GM23338 (cell line): ENCODE results near the gene GRM8. TPM values are rescaled to one million over a fixed set of nuclear protein-coding genes. Genes with fewer than 3 reads are reported as not detected.

Experiments
- ATAC-seq: fragments of 200-7000 bp; cut with Tn5 transposase; 3 replicates; pipeline ENCODE4 v1.9.1; 2020
- DNase-seq: peaks from one replicate; pipeline ENCODE4 v3.0.0-alpha.2; 2015; ENCODE audit warnings: low spot score
- H2AFZ ChIP-seq: fragments of 200-600 bp; sonication (generic); 2 replicates; pipeline ENCODE4 v1.8.0; 2016; ENCODE audit warnings: antibody characterized with exemption, mild to moderate bottlenecking, moderate library complexity
- H3F3A ChIP-seq: fragments of 200-600 bp; sonication (generic); replicated peaks from 2 replicates; pipeline ENCODE4 v1.8.0; 2017; ENCODE audit warnings: antibody characterized with exemption, mixed run types, low read depth
- H3K27ac ChIP-seq: fragments of 200-600 bp; sonication (generic); 2 replicates; pipeline ENCODE4 v1.6.1; 2016; ENCODE audit warnings: low read depth
- H3K27me3 ChIP-seq: fragments of 200-600 bp; sonication (generic); 2 replicates; pipeline ENCODE4 v1.8.0; 2016; ENCODE audit warnings: mild to moderate bottlenecking, mixed run types, moderate library complexity; ENCODE audit not compliant: insufficient read depth
- H3K36me3 ChIP-seq: fragments of 200-600 bp; sonication (generic); 2 replicates; pipeline ENCODE4 v1.8.0; 2016; ENCODE audit warnings: mild to moderate bottlenecking; ENCODE audit not compliant: insufficient read depth
- H3K4me1 ChIP-seq: fragments of 200-600 bp; sonication (generic); 2 replicates; pipeline ENCODE4 v1.8.0; 2016; ENCODE audit warnings: mild to moderate bottlenecking, moderate library complexity; ENCODE audit not compliant: insufficient read depth
- H3K4me2 ChIP-seq: fragments of 200-600 bp; sonication (generic); 2 replicates; pipeline ENCODE4 v1.7.1; 2017; ENCODE audit warnings: mixed run types
- H3K4me3 ChIP-seq: fragments of 200-600 bp; sonication (generic); 2 replicates; pipeline ENCODE4 v1.6.1; 2016; ENCODE audit warnings: mixed run types
- H3K79me2 ChIP-seq: fragments of 200-600 bp; sonication (generic); replicated peaks from 2 replicates; pipeline ENCODE4 v1.8.0; 2017; ENCODE audit warnings: mild to moderate bottlenecking; ENCODE audit not compliant: insufficient read depth
- H3K9me2 ChIP-seq: fragments of 200-600 bp; sonication (generic); 2 replicates; pipeline ENCODE4 v1.8.0; 2017; ENCODE audit not compliant: insufficient read depth
- H4K20me1 ChIP-seq: fragments of 200-600 bp; sonication (generic); replicated peaks from 2 replicates; pipeline ENCODE4 v1.8.0; 2017; ENCODE audit warnings: mild to moderate bottlenecking; ENCODE audit not compliant: insufficient read depth
- H3K27ac Mint-ChIP-seq: 2 replicates; pipeline ENCODE4 v1.8.0; 2020; ENCODE audit warnings: inconsistent platforms, mild to moderate bottlenecking, moderate library complexity, mixed read lengths
- H3K27me3 Mint-ChIP-seq: 3 replicates; pipeline ENCODE4 v1.8.0; 2022; ENCODE audit warnings: low read depth, mild to moderate bottlenecking, moderate library complexity, mixed read lengths, inconsistent platforms; ENCODE audit not compliant: insufficient read depth, poor library complexity
- H3K36me3 Mint-ChIP-seq: 3 replicates; pipeline ENCODE4 v1.8.0; 2021; ENCODE audit warnings: low read depth, mild to moderate bottlenecking, inconsistent platforms, moderate library complexity, mixed read lengths
- H3K4me1 Mint-ChIP-seq: 3 replicates; pipeline ENCODE4 v1.8.0; 2020; ENCODE audit warnings: mild to moderate bottlenecking, inconsistent platforms, mixed read lengths
- H3K4me3 Mint-ChIP-seq: 3 replicates; pipeline ENCODE4 v1.8.0; 2021; ENCODE audit warnings: moderate library complexity, mild to moderate bottlenecking, inconsistent platforms, mixed read lengths
- H3K9me3 Mint-ChIP-seq: 3 replicates; pipeline ENCODE4 v1.8.0; 2020; ENCODE audit warnings: moderate library complexity, mild to moderate bottlenecking, inconsistent platforms, mixed read lengths
- CREB1 ChIP-seq: fragments of 250-450 bp; sonication (Bioruptor Pico); IDR thresholded peaks from 2 replicates; pipeline ENCODE4 v1.5.0; 2020; ENCODE audit warnings: low read depth, mild to moderate bottlenecking, moderate library complexity
- CTCF ChIP-seq, 2 experiments: fragments of 200-600 bp in 1 of 2; sonication (generic) in 1 of 2; conservative IDR thresholded peaks; 2 replicates each; pipeline versions ENCODE4 v1.5.1 to v1.6.1; 2016 to 2017; ENCODE audit warnings: antibody characterized with exemption in 2 of 2, low read depth in 2 of 2, mild to moderate bottlenecking in 2 of 2, moderate library complexity in 1 of 2
- JUNB ChIP-seq: IDR thresholded peaks from one replicate; pipeline ENCODE4 v1.6.1; 2016; ENCODE audit warnings: antibody characterized with exemption; ENCODE audit not compliant: unreplicated experiment
- POLR2AphosphoS5 ChIP-seq: IDR thresholded peaks from 2 replicates; pipeline ENCODE4 v1.6.1; 2016; ENCODE audit warnings: antibody characterized with exemption, low read depth
- REST ChIP-seq: IDR thresholded peaks from one replicate; pipeline ENCODE4 v1.6.1; 2018; ENCODE audit warnings: antibody characterized with exemption; ENCODE audit not compliant: unreplicated experiment
- STAT1 ChIP-seq: IDR thresholded peaks from one replicate; pipeline ENCODE4 v1.6.1; 2016; ENCODE audit warnings: antibody characterized with exemption; ENCODE audit not compliant: unreplicated experiment
- ZNF114 ChIP-seq: fragments of 250-450 bp; sonication (Bioruptor Pico); IDR thresholded peaks from 2 replicates; pipeline ENCODE4 v1.5.0; 2020; ENCODE audit warnings: mild to moderate bottlenecking, moderate library complexity
- ZNF331 ChIP-seq: fragments of 250-450 bp; sonication (Bioruptor Pico); IDR thresholded peaks from 2 replicates; pipeline ENCODE4 v1.5.0; 2020; ENCODE audit warnings: low read depth, mild to moderate bottlenecking, moderate library complexity
- polyA plus RNA-seq: library from polyadenylated mRNA; unstranded; fragments of >200 nt; fragmentation: Nextera tagmentation; extraction: Ambion mirVana; gene quantifications from 2 replicates; pipeline ENCODE4 v1.2.1, GENCODE V29; 2016
- total RNA-seq: library from RNA; depleted of rRNA; stranded (reverse); fragments of >200 nt; shearing (Covaris generic); gene quantifications from 2 replicates; pipeline ENCODE4 v1.2.3, GENCODE V29; 2014
- TF ChIP-seq, protein P1 (sequence below): IDR thresholded peaks from 2 replicates; pipeline ENCODE4 v1.6.1; 2016; ENCODE audit warnings: antibody characterized with exemption

The GRM8 gene
- total and polyA plus RNA-seq, 2 experiments from 2014 or later: 1.9 to 6.6 TPM

- H3K36me3 Mint-ChIP-seq: no peaks in the 10 kb centered on the region
- Histone ChIP-seq H4K20me1 (no peaks in the 10 kb centered on the region), H3K27ac (no peak overlapping the region), H3K4me3 (no peak overlapping the region), H3F3A (no peaks in the 10 kb centered on the region), H3K27me3 (no peaks in the 10 kb centered on the region), H3K79me2 (no peaks in the 10 kb centered on the region), H2AFZ (no peak overlapping the region), H3K36me3 (no peaks in the 10 kb centered on the region), H3K4me2 (no peak overlapping the region), H3K9me2 (no peaks in the 10 kb centered on the region), H3K4me1 (no peaks in the 10 kb centered on the region)
- H3K4me1 Mint-ChIP-seq: no peaks in the 10 kb centered on the region
- TF ChIP-seq ZNF331 (CRISPR knock-in tag): no peak
- TF ChIP-seq, protein P1, sequence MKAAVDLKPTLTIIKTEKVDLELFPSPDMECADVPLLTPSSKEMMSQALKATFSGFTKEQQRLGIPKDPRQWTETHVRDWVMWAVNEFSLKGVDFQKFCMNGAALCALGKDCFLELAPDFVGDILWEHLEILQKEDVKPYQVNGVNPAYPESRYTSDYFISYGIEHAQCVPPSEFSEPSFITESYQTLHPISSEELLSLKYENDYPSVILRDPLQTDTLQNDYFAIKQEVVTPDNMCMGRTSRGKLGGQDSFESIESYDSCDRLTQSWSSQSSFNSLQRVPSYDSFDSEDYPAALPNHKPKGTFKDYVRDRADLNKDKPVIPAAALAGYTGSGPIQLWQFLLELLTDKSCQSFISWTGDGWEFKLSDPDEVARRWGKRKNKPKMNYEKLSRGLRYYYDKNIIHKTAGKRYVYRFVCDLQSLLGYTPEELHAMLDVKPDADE: no peak
- no peak for TF ChIP-seq ZNF114 (CRISPR knock-in tag)
- TF ChIP-seq CREB1: no peak
- TF ChIP-seq POLR2AphosphoS5: no peak
- TF ChIP-seq STAT1: no peak
- no peak for TF ChIP-seq CTCF (conservative IDR thresholded peaks at IDR 0.05; ENCODE audit: low read depth in 2 of 2)
- no peak for TF ChIP-seq REST
- no peak for ATAC-seq
- no peaks in the 10 kb centered on the region for H3K27me3 Mint-ChIP-seq
- DNase-seq: no peak
- no peak overlapping the region for H3K27ac Mint-ChIP-seq
- H3K4me3 Mint-ChIP-seq: no peak overlapping the region
- H3K9me3 Mint-ChIP-seq: no peaks in the 10 kb centered on the region
These were observed 803.0 kb downstream of the GRM8 start for GRCh38 chr7:126449611-126450268.

DNA sequence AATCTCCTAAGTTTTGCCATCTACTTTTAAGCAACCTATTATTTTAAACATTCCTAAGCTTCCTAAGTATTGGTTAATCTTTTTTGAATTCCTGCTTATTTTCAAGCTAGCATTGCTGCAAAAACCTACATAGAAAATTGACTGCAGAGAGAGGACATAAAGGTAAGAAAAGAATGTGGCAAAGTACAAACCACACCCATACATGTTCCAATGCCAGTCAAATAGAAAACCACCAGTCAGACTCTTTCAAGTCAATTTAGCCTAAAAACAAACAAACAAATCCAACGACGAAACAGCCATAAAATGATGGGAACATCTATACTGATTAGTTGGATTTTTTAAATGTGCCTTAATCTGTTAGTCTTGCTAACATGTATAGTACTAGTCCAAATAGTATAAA, 804.8 kb downstream of the GRM8 start:
- ATAC-seq: no peak
- Histone ChIP-seq H4K20me1 (no peaks in the 10 kb centered on the region), H3K4me3 (no peak overlapping the region), H3K4me2 (no peak overlapping the region), H3K4me1 (no peaks in the 10 kb centered on the region), H3K27ac (no peak overlapping the region), H3K36me3 (no peaks in the 10 kb centered on the region), H2AFZ (no peak overlapping the region), H3K27me3 (no peaks in the 10 kb centered on the region), H3F3A (no peaks in the 10 kb centered on the region), H3K9me2 (no peaks in the 10 kb centered on the region), H3K79me2 (no peaks in the 10 kb centered on the region)
- Mint-ChIP-seq H3K36me3 (no peaks in the 10 kb centered on the region), H3K27me3 (no peaks in the 10 kb centered on the region), H3K9me3 (no peaks in the 10 kb centered on the region), H3K4me1 (no peaks in the 10 kb centered on the region), H3K27ac (no peak overlapping the region), H3K4me3 (no peak overlapping the region)
- no peak for DNase-seq
- TF ChIP-seq CREB1 (no peak), REST (no peak), CTCF (conservative IDR thresholded peaks at IDR 0.05; ENCODE audit: low read depth in 2 of 2) (no peak), STAT1 (no peak), JUNB (no peak)
